Measurements from ENCODE around the gene TSACC.

The TSACC gene

GRCh38 chr1:156372876-156373275 is 34.5 kb downstream of the TSACC start:
- Histone ChIP-seq H3K27ac (no peak overlapping the region), H3K36me3 (ENCODE audit: insufficient read depth, low read length) (no peaks in the 10 kb centered on the region), H3K9ac (ENCODE audit: insufficient read length) (no peak overlapping the region), H3K4me3 (no peak overlapping the region), H3K9me3 (ENCODE audit: low read depth, low read length) (no peaks in the 10 kb centered on the region)
- no peak for TF ChIP-seq EZH2 (IDR thresholded peaks at IDR 0.05)
- TF ChIP-seq FOXP2 (optimal IDR thresholded peaks at IDR 0.05; ENCODE audit: control extremely low read depth, extremely low read length, insufficient read depth) = no peak
- no peak for TF ChIP-seq POLR2AphosphoS5 (IDR thresholded peaks at IDR 0.05; ENCODE audit: borderline replicate concordance, low read depth, low read length)
- DNase-seq (ENCODE audit: low read depth, low spot score) = no peak

GRCh38 chr1:156373546-156373945 is 35.2 kb downstream of the TSACC start:
- Histone ChIP-seq H3K27ac (no peak overlapping the region), H3K9ac (ENCODE audit: insufficient read length) (no peak overlapping the region), H3K36me3 (ENCODE audit: insufficient read depth, low read length) (no peaks in the 10 kb centered on the region), H3K9me3 (ENCODE audit: low read depth, low read length) (no peaks in the 10 kb centered on the region), H3K4me3 (no peak overlapping the region)
- no peak for DNase-seq (ENCODE audit: low read depth, low spot score)
- TF ChIP-seq EZH2 (IDR thresholded peaks at IDR 0.05) = no peak
- no peak for TF ChIP-seq POLR2AphosphoS5 (IDR thresholded peaks at IDR 0.05; ENCODE audit: borderline replicate concordance, low read depth, low read length)
- no peak for TF ChIP-seq FOXP2 (optimal IDR thresholded peaks at IDR 0.05; ENCODE audit: control extremely low read depth, extremely low read length, insufficient read depth)

- H3K36me3 ChIP-seq (ENCODE audit: insufficient read depth, low read length) = no peaks in the 10 kb centered on the region
- TF ChIP-seq EZH2 (IDR thresholded peaks at IDR 0.05) (no peak), FOXP2 (optimal IDR thresholded peaks at IDR 0.05; ENCODE audit: control extremely low read depth, extremely low read length, insufficient read depth) (no peak), POLR2AphosphoS5 (IDR thresholded peaks at IDR 0.05; ENCODE audit: borderline replicate concordance, low read depth, low read length) (no peak)
- H3K4me3 ChIP-seq = no peak overlapping the region
- H3K9ac ChIP-seq (ENCODE audit: insufficient read length) = no peak overlapping the region
- DNase-seq (ENCODE audit: low read depth, low spot score) = peak; percentile 51
- H3K9me3 ChIP-seq (ENCODE audit: low read depth, low read length) = no peaks in the 10 kb centered on the region
- peak overlapping the region; percentile 69; the same call in 1 of the 2 replicates for H3K27ac ChIP-seq
Measured at GRCh38 chr1:156376146-156376545, 37.8 kb downstream of the TSACC start.

- TF ChIP-seq FOXP2 (optimal IDR thresholded peaks at IDR 0.05; ENCODE audit: control extremely low read depth, extremely low read length, insufficient read depth) = no peak
- TF ChIP-seq EZH2 (IDR thresholded peaks at IDR 0.05) = no peak
- TF ChIP-seq POLR2AphosphoS5 (IDR thresholded peaks at IDR 0.05; ENCODE audit: borderline replicate concordance, low read depth, low read length) = no peak
- Histone ChIP-seq H3K4me3 (no peak overlapping the region), H3K9me3 (ENCODE audit: low read depth, low read length) (no peaks in the 10 kb centered on the region), H3K27ac (no peak overlapping the region), H3K9ac (ENCODE audit: insufficient read length) (no peak overlapping the region), H3K36me3 (ENCODE audit: insufficient read depth, low read length) (no peaks in the 10 kb centered on the region)
- DNase-seq (ENCODE audit: low read depth, low spot score) = no peak
Measured at GRCh38 chr1:156376958-156377919, 38.9 kb downstream of the TSACC start.

GRCh38 chr1:156378557-156378956 is 40.2 kb downstream of the TSACC start:
- Histone ChIP-seq H3K9ac (ENCODE audit: insufficient read length) (no peak overlapping the region), H3K36me3 (ENCODE audit: insufficient read depth, low read length) (no peaks in the 10 kb centered on the region), H3K9me3 (ENCODE audit: low read depth, low read length) (no peaks in the 10 kb centered on the region), H3K4me3 (no peak overlapping the region), H3K27ac (no peak overlapping the region)
- DNase-seq (ENCODE audit: low read depth, low spot score) = no peak
- TF ChIP-seq EZH2 (IDR thresholded peaks at IDR 0.05) (no peak), POLR2AphosphoS5 (IDR thresholded peaks at IDR 0.05; ENCODE audit: borderline replicate concordance, low read depth, low read length) (no peak), FOXP2 (optimal IDR thresholded peaks at IDR 0.05; ENCODE audit: control extremely low read depth, extremely low read length, insufficient read depth) (no peak)

- TF ChIP-seq FOXP2 (optimal IDR thresholded peaks at IDR 0.05; ENCODE audit: control extremely low read depth, extremely low read length, insufficient read depth) (no peak), POLR2AphosphoS5 (IDR thresholded peaks at IDR 0.05; ENCODE audit: borderline replicate concordance, low read depth, low read length) (no peak), EZH2 (IDR thresholded peaks at IDR 0.05) (no peak)
- Histone ChIP-seq H3K9ac (ENCODE audit: insufficient read length) (no peak overlapping the region), H3K4me3 (no peak overlapping the region), H3K36me3 (ENCODE audit: insufficient read depth, low read length) (no peaks in the 10 kb centered on the region), H3K9me3 (ENCODE audit: low read depth, low read length) (no peaks in the 10 kb centered on the region), H3K27ac (no peak overlapping the region)
- DNase-seq (ENCODE audit: low read depth, low spot score) = no peak
Measured at GRCh38 chr1:156379420-156380165, 41.3 kb downstream of the TSACC start.

- H3K27ac ChIP-seq = no peak overlapping the region
- TF ChIP-seq EZH2 (IDR thresholded peaks at IDR 0.05) (no peak), FOXP2 (optimal IDR thresholded peaks at IDR 0.05; ENCODE audit: control extremely low read depth, extremely low read length, insufficient read depth) (no peak), POLR2AphosphoS5 (IDR thresholded peaks at IDR 0.05; ENCODE audit: borderline replicate concordance, low read depth, low read length) (no peak)
- no peak overlapping the region for H3K9ac ChIP-seq (ENCODE audit: insufficient read length)
- H3K36me3 ChIP-seq (ENCODE audit: insufficient read depth, low read length) = no peaks in the 10 kb centered on the region
- no peak for DNase-seq (ENCODE audit: low read depth, low spot score)
- H3K4me3 ChIP-seq = no peak overlapping the region
- no peaks in the 10 kb centered on the region for H3K9me3 ChIP-seq (ENCODE audit: low read depth, low read length)
Measured at GRCh38 chr1:156382561-156382960, 44.2 kb downstream of the TSACC start.

- no peak overlapping the region for H3K4me3 ChIP-seq
- H3K27ac ChIP-seq = no peak overlapping the region
- TF ChIP-seq POLR2AphosphoS5 (IDR thresholded peaks at IDR 0.05; ENCODE audit: borderline replicate concordance, low read depth, low read length) (no peak), FOXP2 (optimal IDR thresholded peaks at IDR 0.05; ENCODE audit: control extremely low read depth, extremely low read length, insufficient read depth) (no peak), EZH2 (IDR thresholded peaks at IDR 0.05) (no peak)
- no peak overlapping the region for H3K9ac ChIP-seq (ENCODE audit: insufficient read length)
- no peaks in the 10 kb centered on the region for H3K36me3 ChIP-seq (ENCODE audit: insufficient read depth, low read length)
- no peak for DNase-seq (ENCODE audit: low read depth, low spot score)
- no peaks in the 10 kb centered on the region for H3K9me3 ChIP-seq (ENCODE audit: low read depth, low read length)
Measured at GRCh38 chr1:156383023-156383422, 44.7 kb downstream of the TSACC start.
